Osteoblast (primary cell): ENCODE measurements around the gene COL23A1. TPM values are rescaled to one million over a fixed set of nuclear protein-coding genes. Genes with fewer than 3 reads are reported as not detected.

Source experiments
- DNase-seq: peaks from one replicate; pipeline ENCODE4 v3.0.0; 2011; ENCODE audit warnings: low spot score, mixed read lengths; ENCODE audit not compliant: insufficient read length; ENCODE audit errors: missing footprints
- H2AFZ ChIP-seq: 2 replicates; pipeline ENCODE4 v1.6.0; 2011; ENCODE audit warnings: mild to moderate bottlenecking, low read length
- H3K27ac ChIP-seq: 2 replicates; pipeline ENCODE4 v1.5.1; 2011; ENCODE audit warnings: mild to moderate bottlenecking, low read depth, low read length, moderate library complexity
- H3K27me3 ChIP-seq: 2 replicates; pipeline ENCODE4 v1.6.0; 2012; ENCODE audit warnings: mild to moderate bottlenecking, control low read depth, inconsistent platforms, low read length, moderate library complexity; ENCODE audit not compliant: insufficient read depth
- H3K36me3 ChIP-seq: 2 replicates; pipeline ENCODE4 v1.5.1; 2011; ENCODE audit warnings: mild to moderate bottlenecking, low read length, control low read depth, moderate library complexity; ENCODE audit not compliant: insufficient read depth
- H3K4me1 ChIP-seq: 2 replicates; pipeline ENCODE4 v1.5.1; 2011; ENCODE audit warnings: mild to moderate bottlenecking, low read length, control low read depth, moderate library complexity; ENCODE audit not compliant: insufficient read depth
- H3K4me2 ChIP-seq: 2 replicates; pipeline ENCODE4 v1.6.0; 2011; ENCODE audit warnings: mild to moderate bottlenecking, low read length; ENCODE audit not compliant: insufficient read depth
- H3K4me3 ChIP-seq: fragments of 200-600 bp; sonication (generic); 3 replicates; pipeline ENCODE4 v1.5.1; 2012; ENCODE audit warnings: mild to moderate bottlenecking, low read length, inconsistent platforms; ENCODE audit not compliant: insufficient read depth
- H3K79me2 ChIP-seq: 2 replicates; pipeline ENCODE4 v1.6.0; 2012; ENCODE audit warnings: mild to moderate bottlenecking, low read length, control low read depth, inconsistent platforms; ENCODE audit not compliant: insufficient read depth
- H3K9me3 ChIP-seq: 2 replicates; pipeline ENCODE4 v1.5.1; 2011; ENCODE audit warnings: low read depth, low read length, control low read depth
- H4K20me1 ChIP-seq: 2 replicates; pipeline ENCODE4 v1.6.0; 2012; ENCODE audit warnings: mild to moderate bottlenecking, low read length, control low read depth; ENCODE audit not compliant: insufficient read depth
- total RNA-seq: library from RNA; depleted of rRNA; stranded (reverse); fragments of >200 nt; gene quantifications from 2 replicates; pipeline ENCODE4 v1.2.3, GENCODE V29; 2012
- TF ChIP-seq, protein P1 (sequence below): IDR thresholded peaks from 2 replicates; pipeline ENCODE4 v1.5.1; 2011; ENCODE audit warnings: mild to moderate bottlenecking, low read depth, low read length, moderate library complexity; ENCODE audit errors: extremely low read depth

COL23A1 gene
- total RNA-seq, 1 donor, result under 0.01 TPM

DNA sequence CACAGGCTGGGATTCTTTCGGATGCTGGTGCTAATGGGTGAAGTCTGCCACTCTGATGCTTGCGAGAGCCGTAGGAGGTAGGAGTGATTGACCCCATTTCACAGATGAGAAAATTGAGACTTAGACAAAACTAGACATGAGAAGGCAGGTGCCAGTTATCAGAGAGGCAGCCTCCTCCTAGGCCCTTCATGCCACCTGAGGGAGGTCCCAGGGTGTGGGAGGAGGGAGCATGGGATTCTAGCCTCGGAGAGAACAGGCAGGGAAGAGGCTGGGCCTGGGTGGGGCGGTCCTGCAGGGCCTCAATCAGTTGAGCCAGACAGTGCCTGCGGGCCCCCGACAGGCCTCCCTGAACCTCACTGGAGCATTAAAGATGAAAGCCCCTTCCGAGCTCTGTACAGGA lies 112.4 kb downstream of the COL23A1 start:
- DNase-seq, result no peak
- Histone ChIP-seq H3K9me3 (no peaks in the 10 kb centered on the region), H3K27ac (no peak overlapping the region), H3K4me1 (no peaks in the 10 kb centered on the region), H3K27me3 (no peaks in the 10 kb centered on the region), H3K36me3 (no peaks in the 10 kb centered on the region), H3K4me2 (no peak overlapping the region), H2AFZ (no peak overlapping the region), H4K20me1 (no peaks in the 10 kb centered on the region), H3K79me2 (no peaks in the 10 kb centered on the region), H3K4me3 (no peak overlapping the region)
- TF ChIP-seq, protein P1, sequence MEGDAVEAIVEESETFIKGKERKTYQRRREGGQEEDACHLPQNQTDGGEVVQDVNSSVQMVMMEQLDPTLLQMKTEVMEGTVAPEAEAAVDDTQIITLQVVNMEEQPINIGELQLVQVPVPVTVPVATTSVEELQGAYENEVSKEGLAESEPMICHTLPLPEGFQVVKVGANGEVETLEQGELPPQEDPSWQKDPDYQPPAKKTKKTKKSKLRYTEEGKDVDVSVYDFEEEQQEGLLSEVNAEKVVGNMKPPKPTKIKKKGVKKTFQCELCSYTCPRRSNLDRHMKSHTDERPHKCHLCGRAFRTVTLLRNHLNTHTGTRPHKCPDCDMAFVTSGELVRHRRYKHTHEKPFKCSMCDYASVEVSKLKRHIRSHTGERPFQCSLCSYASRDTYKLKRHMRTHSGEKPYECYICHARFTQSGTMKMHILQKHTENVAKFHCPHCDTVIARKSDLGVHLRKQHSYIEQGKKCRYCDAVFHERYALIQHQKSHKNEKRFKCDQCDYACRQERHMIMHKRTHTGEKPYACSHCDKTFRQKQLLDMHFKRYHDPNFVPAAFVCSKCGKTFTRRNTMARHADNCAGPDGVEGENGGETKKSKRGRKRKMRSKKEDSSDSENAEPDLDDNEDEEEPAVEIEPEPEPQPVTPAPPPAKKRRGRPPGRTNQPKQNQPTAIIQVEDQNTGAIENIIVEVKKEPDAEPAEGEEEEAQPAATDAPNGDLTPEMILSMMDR, result no peak

DNA sequence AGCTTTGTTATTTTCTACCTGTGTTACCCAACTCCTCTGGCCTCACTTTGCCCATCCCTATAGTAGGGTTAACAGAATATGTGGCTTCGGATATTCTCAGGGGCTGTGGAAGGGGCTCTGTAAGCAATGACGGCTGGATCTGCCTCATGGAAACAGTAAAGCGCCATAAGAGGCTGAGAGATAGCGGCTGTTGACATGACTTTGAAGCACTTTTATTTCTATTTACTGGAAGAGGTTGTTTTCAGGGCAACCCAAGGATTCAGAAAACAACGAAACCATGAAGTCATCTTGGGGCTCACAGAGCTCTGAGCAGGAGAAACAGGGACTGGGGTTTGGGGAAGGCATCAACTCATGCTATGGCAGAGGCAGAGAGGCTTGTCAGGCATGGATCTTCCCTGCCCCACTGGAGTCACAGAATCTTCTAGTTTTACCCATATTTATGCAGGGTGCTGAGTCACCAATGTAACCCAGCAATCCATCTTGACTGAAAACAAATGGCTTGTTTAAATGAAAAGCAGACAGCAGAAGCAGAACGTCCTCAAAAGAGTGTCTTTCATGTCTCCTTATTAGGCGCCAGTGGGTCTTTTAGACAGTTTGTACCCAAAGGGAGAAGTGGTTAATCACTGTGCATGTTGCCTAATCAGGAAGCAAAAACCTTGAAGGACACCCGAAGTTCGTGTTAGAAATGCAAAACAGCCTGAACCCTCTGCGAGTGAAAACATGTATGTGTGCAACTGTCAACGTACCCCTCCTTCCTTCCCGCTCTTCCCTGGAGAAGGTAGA lies 113.0 kb downstream of the COL23A1 start:
- H3K36me3 ChIP-seq, result no peaks in the 10 kb centered on the region
- no peak overlapping the region for H2AFZ ChIP-seq
- no peak overlapping the region for H3K4me2 ChIP-seq

DNA sequence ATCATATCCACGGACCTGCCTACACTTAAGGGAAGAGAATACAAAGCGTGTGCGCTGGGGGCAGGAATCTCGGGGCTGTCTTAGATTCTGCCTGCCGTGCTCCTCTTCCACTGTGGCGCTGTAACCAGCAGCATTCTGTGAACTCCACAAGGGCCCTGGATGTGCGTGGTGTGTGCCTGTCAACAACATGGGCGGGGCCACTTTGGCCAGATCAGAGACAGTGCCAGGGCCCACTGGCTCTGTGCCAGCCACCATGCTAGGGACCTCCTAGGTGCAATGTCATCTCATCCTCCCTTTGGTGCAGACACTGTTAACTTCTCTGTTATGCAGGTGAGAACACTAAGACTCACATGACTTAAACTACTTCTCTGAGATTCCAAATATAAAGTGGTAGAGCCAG lies 113.7 kb downstream of the COL23A1 start:
- H3K79me2 ChIP-seq, result no peaks in the 10 kb centered on the region
- no peak for DNase-seq
- H3K9me3 ChIP-seq, result no peaks in the 10 kb centered on the region
- H3K27me3 ChIP-seq, result no peaks in the 10 kb centered on the region
- H3K4me2 ChIP-seq, result no peak overlapping the region
- TF ChIP-seq, protein P1, result no peak
- H3K4me1 ChIP-seq, result no peaks in the 10 kb centered on the region
- no peak overlapping the region for H3K27ac ChIP-seq
- H2AFZ ChIP-seq, result no peak overlapping the region
- no peaks in the 10 kb centered on the region for H3K36me3 ChIP-seq
- no peak overlapping the region for H3K4me3 ChIP-seq
- no peaks in the 10 kb centered on the region for H4K20me1 ChIP-seq

More for the DNA sequence above, 113.0 kb downstream of the COL23A1 start:
- TF ChIP-seq, protein P1, result no peak
- Histone ChIP-seq H3K9me3 (no peaks in the 10 kb centered on the region), H3K4me1 (no peaks in the 10 kb centered on the region), H4K20me1 (no peaks in the 10 kb centered on the region), H3K27ac (no peak overlapping the region), H3K79me2 (no peaks in the 10 kb centered on the region), H3K27me3 (no peaks in the 10 kb centered on the region), H3K4me3 (no peak overlapping the region)
- no peak for DNase-seq

DNA sequence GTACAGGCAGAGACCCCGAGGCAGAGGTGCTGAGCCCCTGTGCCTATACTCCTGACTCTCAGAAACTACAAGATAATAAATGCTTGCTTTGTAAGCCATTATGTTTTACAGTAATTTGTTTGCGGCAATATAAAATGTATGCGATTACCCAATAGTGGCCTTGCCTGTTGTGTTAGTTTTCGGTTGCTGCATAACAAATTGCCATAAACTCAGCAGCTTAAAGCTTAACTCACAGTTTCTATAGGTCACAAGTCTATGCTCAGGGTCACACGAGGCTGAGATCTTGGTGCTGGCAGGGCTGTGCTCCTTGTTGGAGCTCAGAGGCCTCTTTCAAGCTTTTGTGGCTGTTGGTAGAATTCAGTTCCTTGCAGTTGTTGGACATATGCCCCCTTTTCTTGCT lies 114.8 kb downstream of the COL23A1 start:
- no peak overlapping the region for H3K4me2 ChIP-seq
- H3K27me3 ChIP-seq, result no peaks in the 10 kb centered on the region
- DNase-seq, result no peak
- H3K4me3 ChIP-seq, result no peak overlapping the region
- H4K20me1 ChIP-seq, result no peaks in the 10 kb centered on the region
- no peak overlapping the region for H3K27ac ChIP-seq
- no peak overlapping the region for H2AFZ ChIP-seq
- H3K4me1 ChIP-seq, result no peaks in the 10 kb centered on the region
- no peaks in the 10 kb centered on the region for H3K36me3 ChIP-seq
- TF ChIP-seq, protein P1, result no peak
- no peaks in the 10 kb centered on the region for H3K79me2 ChIP-seq
- no peaks in the 10 kb centered on the region for H3K9me3 ChIP-seq
